ENCODE results near the gene CNTN5. TPM values are rescaled to one million over a fixed set of nuclear protein-coding genes. Genes with fewer than 3 reads are reported as not detected.

Gene CNTN5
- total RNA-seq, 2 experiments from 2014 or later, result not detected

GRCh38 chr11:99494065-99494464 lies 473.3 kb downstream of the CNTN5 start:
- ATAC-seq (no peak), DNase-seq (no peak)
- ChIA-PET POLR2A (no interaction called here), CTCF (no interaction called here)
- Mint-ChIP-seq H3K27me3 (no peaks in the 10 kb centered on the region), H3K4me3 (no peak overlapping the region), H3K9me3 (peaks cover 16% of the 10 kb centered on the region), H3K4me1 (ENCODE audit: low read depth) (no peaks in the 10 kb centered on the region), H3K36me3 (ENCODE audit: low read depth) (no peaks in the 10 kb centered on the region), H3K27ac (no peak overlapping the region)
- intact Hi-C loops (cut with micrococcal nuclease), result no loop called here
- no peak for TF ChIP-seq CTCF (IDR thresholded peaks at IDR 0.05)

GRCh38 chr11:99501655-99502054 lies 480.9 kb downstream of the CNTN5 start:
- POLR2A ChIA-PET, result no interaction called here
- H3K27me3 Mint-ChIP-seq, result no peaks in the 10 kb centered on the region
- no peak for DNase-seq
- H3K9me3 Mint-ChIP-seq, result peaks cover 19% of the 10 kb centered on the region
- CTCF ChIA-PET, result no interaction called here
- no peak overlapping the region for H3K4me3 Mint-ChIP-seq
- TF ChIP-seq CTCF (IDR thresholded peaks at IDR 0.05), result no peak
- H3K36me3 Mint-ChIP-seq (ENCODE audit: low read depth), result no peaks in the 10 kb centered on the region
- no peak for ATAC-seq
- no peaks in the 10 kb centered on the region for H3K4me1 Mint-ChIP-seq (ENCODE audit: low read depth)
- intact Hi-C loops (cut with micrococcal nuclease), result no loop called here
- no peak overlapping the region for H3K27ac Mint-ChIP-seq

- CTCF ChIA-PET, result no interaction called here
- Mint-ChIP-seq H3K27ac (no peak overlapping the region), H3K27me3 (no peaks in the 10 kb centered on the region), H3K4me3 (no peak overlapping the region), H3K4me1 (ENCODE audit: low read depth) (no peaks in the 10 kb centered on the region), H3K9me3 (peaks cover 10% of the 10 kb centered on the region), H3K36me3 (ENCODE audit: low read depth) (no peaks in the 10 kb centered on the region)
- TF ChIP-seq CTCF (IDR thresholded peaks at IDR 0.05), result no peak
- no peak for DNase-seq
- ATAC-seq, result no peak
- POLR2A ChIA-PET, result no interaction called here
- intact Hi-C loops (cut with micrococcal nuclease), result no loop called here
Measured at GRCh38 chr11:99505316-99505715, 484.6 kb downstream of the CNTN5 start.

- CTCF ChIA-PET, result no interaction called here
- TF ChIP-seq CTCF (IDR thresholded peaks at IDR 0.05), result no peak
- Mint-ChIP-seq H3K4me3 (no peak overlapping the region), H3K27me3 (no peaks in the 10 kb centered on the region), H3K27ac (no peak overlapping the region), H3K36me3 (ENCODE audit: low read depth) (no peaks in the 10 kb centered on the region), H3K4me1 (ENCODE audit: low read depth) (no peaks in the 10 kb centered on the region), H3K9me3 (peaks cover 10% of the 10 kb centered on the region)
- intact Hi-C loops (cut with micrococcal nuclease), result no loop called here
- POLR2A ChIA-PET, result no interaction called here
- ATAC-seq, result no peak
- no peak for DNase-seq
Measured at GRCh38 chr11:99505831-99506230, 485.1 kb downstream of the CNTN5 start.

GRCh38 chr11:99509863-99510262 lies 489.1 kb downstream of the CNTN5 start:
- DNase-seq, result no peak
- intact Hi-C loops (cut with micrococcal nuclease), result no loop called here

More at GRCh38 chr11:99509863-99510262, 489.1 kb downstream of the CNTN5 start:
- ChIA-PET CTCF (no interaction called here), POLR2A (no interaction called here)
- H3K4me3 Mint-ChIP-seq, result no peak overlapping the region
- H3K4me1 Mint-ChIP-seq (ENCODE audit: low read depth), result no peaks in the 10 kb centered on the region
- H3K27ac Mint-ChIP-seq, result no peak overlapping the region
- peaks cover 2% of the 10 kb centered on the region for H3K9me3 Mint-ChIP-seq
- no peaks in the 10 kb centered on the region for H3K36me3 Mint-ChIP-seq (ENCODE audit: low read depth)
- ATAC-seq, result no peak
- no peaks in the 10 kb centered on the region for H3K27me3 Mint-ChIP-seq
- no peak for TF ChIP-seq CTCF (IDR thresholded peaks at IDR 0.05)

Data from activated CD8-positive, alpha-beta T cell treated with anti-CD3 and anti-CD28 coated beads for 36 hours (primary cell).